Prostate gland (tissue), 2 donors: Measurements from ENCODE around the gene ACAA1.

Source experiments
- CTCF ChIP-seq, 4 experiments: fragments of 200-600 bp in 2 of 4; fragments of 450-650 bp in 2 of 4; sonication (generic) in 2 of 4; IDR thresholded peaks; 1 replicate in 3 of 4; 2 replicates in 1 of 4; pipeline ENCODE4 v1.5.1; 2016 to 2019; ENCODE audit warnings: antibody characterized with exemption in 4 of 4, mild to moderate bottlenecking in 2 of 4, moderate library complexity in 2 of 4
- POLR2A ChIP-seq: fragments of 450-650 bp; IDR thresholded peaks from one replicate; pipeline ENCODE4 v1.6.1; 2016; ENCODE audit warnings: antibody characterized with exemption, mild to moderate bottlenecking
- POLR2AphosphoS5 ChIP-seq: sonication (generic); formaldehyde crosslinking; IDR thresholded peaks from one replicate; pipeline ENCODE4 v1.6.1; 2017; ENCODE audit warnings: antibody characterized with exemption

- TF ChIP-seq CTCF (IDR thresholded peaks at IDR 0.05) (no peak), POLR2AphosphoS5 (no peak), POLR2A (no peak)
Measured at GRCh38 chr3:38155825-38156224, 18.9 kb upstream of the ACAA1 start.
